Measurements from ENCODE around the gene BDP1. TPM values are rescaled to one million over a fixed set of nuclear protein-coding genes. Genes with fewer than 3 reads are reported as not detected.
A peak's percentile ranks its signal among the peaks of the same experiment; 100 is the strongest.
"Not testable (repeated sequence)": the region's sequence is repeated elsewhere in the genome, so short reads cannot be mapped to it uniquely, and the experiment has no call there.

Gene BDP1
- total RNA-seq = 90.5 TPM

- peak; percentile 97 for DNase-seq
Measured at GRCh38 chr5:71455427-71456361, at the start of gene BDP1. BDP1 (plus strand) TSS chr5:71455651; CDS start chr5:71455878, 227 bp downstream.

DNA sequence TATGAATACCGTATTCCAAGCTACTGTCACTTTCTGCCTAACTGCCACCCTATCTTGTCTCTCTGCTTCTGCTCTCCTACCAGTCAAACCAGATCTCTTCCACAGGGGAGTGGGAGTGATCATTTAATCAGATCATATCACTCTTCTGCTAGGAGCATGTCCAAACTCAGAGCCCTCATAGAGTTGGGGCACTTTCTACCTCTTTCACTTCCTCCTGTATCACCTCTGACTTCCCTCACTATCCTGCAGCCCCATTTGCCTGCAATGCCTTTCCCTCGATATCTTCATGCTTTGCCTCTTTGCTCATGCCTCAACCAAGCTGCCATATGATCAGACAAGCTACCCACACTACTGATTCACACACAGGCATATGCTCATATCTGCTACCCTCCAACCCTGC lies 45.4 kb upstream of the BDP1 start:
- DNase-seq = not testable (repeated sequence)

DNA sequence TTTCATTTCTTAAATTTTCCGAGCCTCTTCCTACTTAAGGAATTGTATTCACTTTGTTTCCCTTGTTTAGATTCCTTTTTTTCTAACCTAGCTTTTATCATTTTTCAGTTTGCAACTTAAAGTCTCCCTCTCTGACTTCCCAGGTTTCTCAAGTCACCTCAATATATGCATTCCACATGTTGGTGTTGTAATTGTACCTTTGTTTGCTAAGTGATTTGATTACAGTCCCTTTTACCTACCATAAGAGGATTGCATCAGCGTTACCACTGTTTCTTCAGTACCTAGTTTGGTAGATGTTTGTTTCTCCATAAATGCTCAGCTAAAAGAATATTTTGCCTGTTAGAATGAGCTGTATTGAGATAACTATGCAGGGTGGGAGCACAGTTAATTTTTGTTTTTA lies 39.8 kb upstream of the BDP1 start:
- DNase-seq = not testable (repeated sequence)

DNA sequence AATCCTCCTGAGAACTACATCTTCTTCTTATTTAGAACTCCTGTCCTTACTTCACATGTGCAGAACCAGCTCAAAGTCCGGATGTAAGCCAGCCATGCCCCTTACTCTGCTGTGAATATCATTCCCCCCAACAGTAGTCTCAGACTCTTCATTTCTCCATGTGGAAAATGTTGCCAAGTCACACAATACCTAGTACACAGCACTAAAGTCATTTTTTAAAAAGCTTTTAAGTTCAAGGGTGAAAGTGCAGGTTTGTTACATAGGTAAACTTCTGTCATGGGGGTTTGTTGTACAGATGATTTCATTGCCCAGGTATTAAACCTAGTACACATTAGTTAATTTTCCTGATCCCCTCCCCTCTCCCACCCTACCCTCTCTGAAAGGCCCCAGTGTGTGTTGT lies 37.4 kb upstream of the BDP1 start:
- DNase-seq = not testable (repeated sequence)

DNA sequence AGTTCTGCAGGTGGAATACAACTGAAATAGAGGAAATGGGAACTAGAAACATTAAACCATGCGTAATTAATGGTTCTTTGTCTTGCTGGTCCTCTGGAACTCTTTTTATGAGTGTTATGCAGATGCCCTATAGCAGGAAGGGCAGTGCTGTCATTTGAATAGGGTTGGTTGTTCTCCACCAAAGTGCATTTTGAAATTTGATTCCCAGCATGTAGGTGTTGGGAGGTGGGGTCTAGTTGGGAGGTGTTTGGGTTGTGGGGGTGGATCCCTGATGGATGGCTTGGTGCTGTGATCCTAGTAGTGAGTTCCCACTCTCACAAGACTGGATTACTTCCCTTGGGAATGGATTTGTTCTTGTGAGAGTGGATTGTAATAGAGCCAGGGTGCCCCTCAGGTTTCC lies 34.2 kb upstream of the BDP1 start:
- not testable (repeated sequence) for DNase-seq

DNA sequence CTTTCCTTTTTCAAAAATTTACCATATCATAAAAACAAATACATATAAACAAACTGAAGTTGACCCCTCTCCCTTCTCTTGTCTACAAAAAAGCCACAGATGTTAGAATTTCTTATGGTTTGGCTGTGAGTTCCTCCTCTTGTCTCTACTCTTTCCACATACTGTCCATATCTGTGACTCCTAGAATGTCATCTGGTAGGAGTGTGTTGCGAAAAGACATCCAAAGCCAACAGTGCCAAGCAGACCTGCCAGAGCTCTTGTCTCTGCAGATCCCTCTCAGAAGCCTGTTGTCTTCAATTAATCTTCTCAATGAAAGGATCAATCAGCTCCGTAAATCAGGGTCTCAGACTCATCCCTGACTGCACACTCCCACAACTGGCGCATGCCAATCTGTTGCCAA lies 31.6 kb upstream of the BDP1 start:
- not testable (repeated sequence) for DNase-seq

- not testable (repeated sequence) for DNase-seq
Measured at GRCh38 chr5:71426686-71427474, 28.6 kb upstream of the BDP1 start.

GRCh38 chr5:71432410-71432809 lies 23.0 kb upstream of the BDP1 start:
- DNase-seq = not testable (repeated sequence)

DNA sequence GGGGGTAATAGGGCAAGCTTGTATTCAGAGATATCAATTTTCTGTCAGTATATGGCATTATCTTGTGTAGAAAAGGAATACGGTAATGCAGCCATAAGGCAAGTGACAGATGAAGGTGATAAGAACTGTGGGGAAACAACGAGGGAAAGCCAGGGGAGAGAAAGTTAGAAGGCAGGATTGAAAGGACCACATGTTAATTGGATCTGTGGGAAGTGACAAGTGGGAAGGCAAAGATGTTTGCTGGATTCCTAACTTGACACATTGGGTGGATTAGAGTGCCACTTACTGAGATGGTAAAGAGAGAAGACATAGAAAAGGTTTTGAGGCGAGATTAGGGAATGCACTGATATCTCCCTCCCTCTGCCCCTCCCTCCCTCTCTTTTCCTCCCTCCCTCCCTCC lies 20.6 kb upstream of the BDP1 start:
- not testable (repeated sequence) for DNase-seq

GRCh38 chr5:71441564-71441963 lies 13.9 kb upstream of the BDP1 start:
- DNase-seq = not testable (repeated sequence)

DNA sequence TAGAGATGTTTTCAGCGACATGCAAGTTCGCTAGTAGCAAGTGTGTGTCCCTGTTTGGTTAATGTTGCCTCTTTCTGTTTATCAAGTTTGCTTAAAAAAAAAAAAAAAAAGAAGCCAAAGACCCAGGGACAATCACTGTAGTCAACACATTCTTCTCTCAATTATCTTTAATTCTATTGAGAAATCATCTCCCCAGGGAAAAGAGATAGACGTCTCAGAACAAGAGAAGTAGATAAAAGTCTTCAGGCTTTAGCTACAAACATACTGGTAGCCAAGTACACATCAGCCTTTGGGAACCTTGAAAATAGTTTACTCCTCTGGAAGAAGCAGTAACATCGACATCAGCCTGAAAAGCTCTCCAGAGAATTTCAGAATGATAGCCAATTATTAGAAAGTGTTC lies 11.6 kb upstream of the BDP1 start:
- DNase-seq = not testable (repeated sequence)

DNA sequence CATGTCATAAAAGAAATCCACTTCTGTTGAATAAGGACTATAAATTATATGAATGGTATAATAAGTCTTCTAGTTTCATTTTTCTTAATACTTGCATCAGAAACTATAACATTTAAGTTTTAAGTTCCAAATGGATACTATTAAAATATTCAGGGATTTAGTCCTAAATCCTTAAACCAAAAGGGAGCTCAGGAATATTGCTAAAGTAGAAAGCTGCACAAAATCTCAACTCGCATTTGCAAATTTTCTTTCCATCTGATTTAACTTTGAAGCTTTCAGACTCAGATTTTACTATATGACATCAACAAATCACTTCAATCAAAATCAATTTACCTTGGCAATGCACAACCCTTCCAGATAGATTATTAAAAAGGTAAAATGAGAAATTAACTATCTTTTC lies 10.4 kb upstream of the BDP1 start:
- DNase-seq = not testable (repeated sequence)

DNA sequence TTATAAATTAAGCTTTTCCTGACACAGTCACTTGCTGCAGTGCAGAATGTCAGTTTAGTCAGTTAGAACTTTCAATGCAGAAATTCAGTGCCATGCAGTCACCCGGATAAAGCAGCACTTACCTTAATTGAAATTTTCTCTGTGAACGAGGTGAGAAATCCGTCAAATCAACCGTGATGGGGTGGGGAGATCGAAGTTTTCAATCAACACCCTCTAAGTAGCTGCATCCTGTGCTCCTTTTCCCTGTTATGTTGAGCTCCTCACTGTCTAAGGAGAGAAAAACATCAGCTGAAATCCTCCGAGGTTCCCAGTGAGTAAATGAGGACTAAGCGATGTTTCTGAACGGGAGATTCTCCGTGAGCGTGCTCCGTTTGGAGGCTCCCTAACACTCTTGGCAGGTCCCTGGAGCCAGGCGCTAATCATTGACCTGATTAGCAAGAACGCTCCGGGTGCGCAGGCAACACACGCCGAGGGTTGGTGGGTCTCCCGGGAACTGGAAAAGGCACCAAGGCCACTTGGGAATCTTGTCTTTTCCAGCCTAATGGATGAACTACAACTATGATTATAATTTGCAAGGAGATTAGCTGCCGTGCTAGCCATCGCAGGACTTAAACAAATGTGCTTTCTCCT lies 9.8 kb upstream of the BDP1 start:
- DNase-seq = not testable (repeated sequence)

DNA sequence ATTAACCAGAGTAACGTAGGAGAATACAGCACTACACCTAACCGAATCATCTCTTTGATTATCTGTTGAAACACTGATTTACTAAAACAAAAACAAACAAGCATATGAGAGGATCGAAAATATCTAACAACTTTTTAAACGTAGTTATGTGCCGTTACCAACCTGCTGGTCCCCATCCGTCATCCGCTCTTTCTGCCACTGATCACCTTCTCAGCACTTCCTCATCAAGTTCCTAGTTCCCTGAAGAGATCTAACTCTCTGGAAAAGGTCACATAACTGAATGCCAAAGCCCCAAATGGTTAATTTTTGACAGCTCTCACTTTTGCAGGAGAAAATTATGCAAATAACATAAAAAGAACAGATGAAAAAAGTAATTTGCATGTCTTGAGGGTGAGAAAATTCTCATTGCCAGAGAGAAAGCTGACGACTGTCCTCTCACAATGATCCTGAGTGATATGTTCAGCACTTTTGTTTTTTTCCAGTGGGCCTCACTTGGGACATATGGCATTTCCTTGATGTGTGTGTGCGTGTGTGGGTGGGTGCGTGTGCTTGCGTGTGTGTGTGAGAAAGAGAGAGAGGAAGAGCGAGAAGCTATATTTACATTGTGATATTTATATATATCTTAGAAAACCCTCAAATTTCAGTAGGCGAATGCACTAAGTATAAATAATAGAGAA lies 8.8 kb upstream of the BDP1 start:
- DNase-seq = peak; percentile 2

DNA sequence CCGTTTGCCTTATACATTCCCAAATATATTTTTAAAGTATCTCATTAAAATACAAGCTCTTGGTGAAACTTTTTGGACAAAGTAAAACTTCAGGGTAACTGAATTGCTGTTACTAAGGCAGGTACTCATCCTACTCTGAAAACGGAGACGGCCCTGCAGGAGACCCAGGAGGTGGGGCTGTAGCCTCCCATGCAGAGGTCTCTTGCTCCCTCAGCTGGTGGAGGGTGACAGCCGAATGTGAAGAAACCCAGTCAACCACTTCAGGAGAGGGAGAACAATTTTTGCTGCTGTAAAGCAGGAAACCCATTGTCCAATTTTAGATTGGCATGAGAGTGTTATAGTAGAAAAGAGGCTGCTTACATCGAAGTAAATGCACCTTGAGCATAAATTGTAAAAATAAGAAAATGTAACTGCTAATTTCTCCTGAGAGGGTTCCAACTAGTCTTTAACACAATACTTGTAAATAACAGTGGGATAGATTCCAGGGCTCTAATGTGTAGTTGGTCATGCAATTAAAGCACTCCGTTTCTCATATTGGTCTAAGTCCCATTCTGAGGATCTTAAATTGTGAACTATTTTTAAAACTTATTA lies 8.1 kb upstream of the BDP1 start:
- peak; percentile 36 for DNase-seq

- no peak for DNase-seq
Measured at GRCh38 chr5:71452876-71453275, 2.6 kb upstream of the BDP1 start.

- DNase-seq = no peak
Measured at GRCh38 chr5:71454913-71455312, 538 bp upstream of the BDP1 start.

- no peak for DNase-seq
Measured at GRCh38 chr5:71456362-71456743, 902 bp downstream of the BDP1 start.

- no peak for DNase-seq
Measured at GRCh38 chr5:71457106-71457505, 1.7 kb downstream of the BDP1 start.

- no peak for DNase-seq
Measured at GRCh38 chr5:71460693-71461092, 5.2 kb downstream of the BDP1 start.

- DNase-seq = no peak
Measured at GRCh38 chr5:71461360-71461759, 5.9 kb downstream of the BDP1 start.

- DNase-seq = no peak
Measured at GRCh38 chr5:71471193-71471592, 15.7 kb downstream of the BDP1 start.

Measured in occipital lobe (tissue), 2 donors.